Ascending aorta (tissue), 2 donors: Measurements from ENCODE around the gene SLC14A1. TPM values are rescaled to one million over a fixed set of nuclear protein-coding genes. Genes with fewer than 3 reads are reported as not detected.

Experiments used
- DNase-seq, 2 donors: peaks; one replicate each; pipeline ENCODE4 v3.0.0-alpha.2; 2019; ENCODE audit warnings: low spot score in 2 of 2
- H3K27ac ChIP-seq, 2 donors: fragments of 200-600 bp; sonication (generic); one replicate each; pipeline ENCODE4 v1.5.1; 2016 to 2017; ENCODE audit warnings: mild to moderate bottlenecking in 1 of 2
- H3K27me3 ChIP-seq: fragments of 200-600 bp; sonication (generic); one replicate; pipeline ENCODE4 v1.5.1; 2017
- H3K36me3 ChIP-seq, 2 donors: fragments of 200-600 bp; sonication (generic); one replicate each; pipeline ENCODE4 v1.5.1; 2016
- H3K4me1 ChIP-seq, 2 donors: fragments of 200-600 bp; sonication (generic); one replicate each; pipeline ENCODE4 v1.5.1; 2016 to 2017; ENCODE audit warnings: mild to moderate bottlenecking in 1 of 2
- H3K4me3 ChIP-seq, 2 donors: fragments of 200-600 bp; sonication (generic); one replicate each; pipeline ENCODE4 v1.5.1; 2016 to 2017; ENCODE audit warnings: mild to moderate bottlenecking in 1 of 2
- H3K9me3 ChIP-seq, 2 donors: fragments of 200-600 bp; sonication (generic); one replicate each; pipeline ENCODE4 v1.5.1; 2016
- intact Hi-C: fragments of 100-400 bp; cut with DNase I; formaldehyde crosslinking; loops from one replicate; pipeline ENCODE4 v1.15.1; 2023
- total RNA-seq: library from RNA; depleted of rRNA; stranded (reverse); fragments of >200 nt; gene quantifications from one replicate; pipeline ENCODE4 v1.1.0, GENCODE V29; 2016
- TF ChIP-seq, protein P1 (sequence below), 3 experiments: fragments of 200-600 bp in 2 of 3; fragments of 450-650 bp in 1 of 3; sonication (generic) in 2 of 3; IDR thresholded peaks; one replicate each; pipeline ENCODE4 v1.5.1; 2016 to 2019; ENCODE audit warnings: antibody characterized with exemption in 3 of 3, mild to moderate bottlenecking in 1 of 3, moderate library complexity in 1 of 3

Gene SLC14A1
- 42.7 TPM for total RNA-seq

GRCh38 chr18:45723567-45724355 is at the start of gene SLC14A1:
Gene SLC14A1 (plus strand): TSS chr18:45724181. CDS start chr18:45730321, 6,140 bp downstream.
- H3K36me3 ChIP-seq: no peaks in the 10 kb centered on the region
- H3K27ac ChIP-seq: peak within 1 kb of the TSS; percentile 27 to 57
- no peaks in the 10 kb centered on the region for H3K27me3 ChIP-seq
- TF ChIP-seq, protein P1, sequence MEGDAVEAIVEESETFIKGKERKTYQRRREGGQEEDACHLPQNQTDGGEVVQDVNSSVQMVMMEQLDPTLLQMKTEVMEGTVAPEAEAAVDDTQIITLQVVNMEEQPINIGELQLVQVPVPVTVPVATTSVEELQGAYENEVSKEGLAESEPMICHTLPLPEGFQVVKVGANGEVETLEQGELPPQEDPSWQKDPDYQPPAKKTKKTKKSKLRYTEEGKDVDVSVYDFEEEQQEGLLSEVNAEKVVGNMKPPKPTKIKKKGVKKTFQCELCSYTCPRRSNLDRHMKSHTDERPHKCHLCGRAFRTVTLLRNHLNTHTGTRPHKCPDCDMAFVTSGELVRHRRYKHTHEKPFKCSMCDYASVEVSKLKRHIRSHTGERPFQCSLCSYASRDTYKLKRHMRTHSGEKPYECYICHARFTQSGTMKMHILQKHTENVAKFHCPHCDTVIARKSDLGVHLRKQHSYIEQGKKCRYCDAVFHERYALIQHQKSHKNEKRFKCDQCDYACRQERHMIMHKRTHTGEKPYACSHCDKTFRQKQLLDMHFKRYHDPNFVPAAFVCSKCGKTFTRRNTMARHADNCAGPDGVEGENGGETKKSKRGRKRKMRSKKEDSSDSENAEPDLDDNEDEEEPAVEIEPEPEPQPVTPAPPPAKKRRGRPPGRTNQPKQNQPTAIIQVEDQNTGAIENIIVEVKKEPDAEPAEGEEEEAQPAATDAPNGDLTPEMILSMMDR (IDR thresholded peaks at IDR 0.05): no peak
- no peak for DNase-seq
- peaks cover 3 to 4% of the 10 kb centered on the region in 2 donors for H3K4me1 ChIP-seq
- no peaks in the 10 kb centered on the region for H3K9me3 ChIP-seq
- intact Hi-C loops: loop anchor here (1.0 to 2.0 kb wide), 2 partner anchors 51 to 116 kb away; no protein-coding TSS in a partner anchor
- H3K4me3 ChIP-seq: peak within 1 kb of the TSS; percentile 29 to 57

DNA sequence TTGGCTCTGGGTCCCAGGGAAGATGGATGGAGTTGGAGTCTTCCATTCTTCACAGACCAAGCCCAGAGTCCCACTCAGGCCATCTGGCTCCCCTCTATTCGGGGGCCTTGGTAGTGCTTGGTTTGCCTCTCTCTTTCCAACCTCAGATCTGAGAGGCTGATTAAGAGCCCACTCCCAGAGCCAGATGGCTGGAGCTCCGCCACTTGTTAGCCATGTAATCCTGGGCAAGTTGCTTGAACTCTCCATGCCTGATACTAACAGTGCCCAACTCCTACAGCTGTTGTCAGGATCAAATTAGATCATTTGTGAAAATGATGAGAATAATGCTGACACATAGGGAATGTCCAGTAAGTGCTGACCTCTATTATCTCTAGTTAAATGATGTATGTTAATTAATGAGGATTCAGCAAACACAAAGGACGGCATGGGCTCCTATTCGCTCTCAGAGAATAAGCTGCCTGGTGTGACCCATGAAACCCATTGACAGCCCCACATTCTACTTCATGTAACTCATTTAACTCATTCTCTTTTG is 46.6 kb upstream of the SLC14A1 start:
- no peak for DNase-seq
- TF ChIP-seq, protein P1 (IDR thresholded peaks at IDR 0.05): no peak
- intact Hi-C loops: no loop called here

DNA sequence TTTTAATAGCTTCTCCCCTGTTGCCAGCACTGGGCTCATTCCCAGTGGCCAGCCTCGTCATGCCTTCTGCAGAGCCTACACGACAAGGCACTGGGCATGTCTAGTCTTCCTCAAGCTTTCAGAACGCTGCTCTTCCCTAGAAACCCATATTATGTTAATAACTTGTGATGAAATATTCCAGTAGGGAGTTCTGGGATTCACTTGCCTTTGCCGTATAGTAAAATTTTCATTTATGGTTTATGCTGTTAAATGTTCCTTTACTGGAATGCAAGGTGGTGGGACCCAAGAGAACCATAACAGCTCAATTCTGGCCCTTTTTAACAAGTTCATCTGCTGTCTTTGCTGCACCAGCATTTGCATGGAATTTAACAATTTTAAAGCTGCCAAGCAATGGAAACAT is 45.5 kb upstream of the SLC14A1 start:
- DNase-seq: no peak
- Histone ChIP-seq H3K9me3 (no peaks in the 10 kb centered on the region), H3K27ac (no peak overlapping the region), H3K27me3 (no peaks in the 10 kb centered on the region), H3K36me3 (no peaks in the 10 kb centered on the region), H3K4me3 (no peak overlapping the region), H3K4me1 (no peaks in the 10 kb centered on the region)
- TF ChIP-seq, protein P1 (IDR thresholded peaks at IDR 0.05): no peak
- intact Hi-C loops: no loop called here

More for the DNA sequence above, 46.6 kb upstream of the SLC14A1 start:
- Histone ChIP-seq H3K9me3 (no peaks in the 10 kb centered on the region), H3K4me1 (no peaks in the 10 kb centered on the region), H3K27me3 (no peaks in the 10 kb centered on the region), H3K27ac (no peak overlapping the region), H3K36me3 (no peaks in the 10 kb centered on the region), H3K4me3 (no peak overlapping the region)

- TF ChIP-seq, protein P1 (IDR thresholded peaks at IDR 0.05): no peak
- Histone ChIP-seq H3K4me3 (no peak overlapping the region), H3K27me3 (no peaks in the 10 kb centered on the region), H3K4me1 (no peaks in the 10 kb centered on the region), H3K9me3 (no peaks in the 10 kb centered on the region), H3K27ac (no peak overlapping the region), H3K36me3 (no peaks in the 10 kb centered on the region)
- intact Hi-C loops: no loop called here
- no peak for DNase-seq
Measured at GRCh38 chr18:45678850-45679249, 45.1 kb upstream of the SLC14A1 start.

DNA sequence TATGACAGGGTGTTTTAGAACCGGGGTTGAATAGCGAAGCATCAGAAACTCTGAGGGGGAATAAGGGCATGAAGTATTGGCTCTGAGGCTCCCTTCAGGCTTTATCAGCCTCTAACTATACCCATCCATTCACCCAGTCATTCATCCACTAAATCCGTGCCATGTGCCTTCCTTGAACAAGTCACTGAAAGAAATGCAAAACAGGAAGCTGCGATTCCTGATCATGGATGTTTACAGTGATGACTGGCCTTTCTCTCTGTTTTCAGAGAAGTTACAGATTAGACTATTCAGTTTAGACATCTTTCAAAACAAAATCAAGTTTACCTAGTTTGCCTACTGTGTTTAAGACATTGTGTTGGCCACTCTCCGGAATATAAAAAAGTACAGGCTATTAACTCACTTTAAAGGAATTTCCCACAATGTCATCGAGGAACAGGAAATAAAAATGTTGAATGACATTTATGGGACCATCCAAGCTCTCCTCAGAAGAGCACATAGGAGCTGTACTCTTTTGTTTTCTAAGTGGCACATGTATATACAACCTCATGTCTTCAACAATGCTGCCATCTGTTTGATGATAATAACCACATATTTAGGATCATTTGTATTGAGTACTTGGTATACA is 43.8 kb upstream of the SLC14A1 start:
- Histone ChIP-seq H3K27me3 (no peaks in the 10 kb centered on the region), H3K27ac (no peak overlapping the region), H3K9me3 (no peaks in the 10 kb centered on the region), H3K36me3 (no peaks in the 10 kb centered on the region), H3K4me3 (no peak overlapping the region), H3K4me1 (no peaks in the 10 kb centered on the region)
- TF ChIP-seq, protein P1 (IDR thresholded peaks at IDR 0.05): no peak
- intact Hi-C loops: no loop called here
- DNase-seq: no peak
